K562 (cell line): Measurements from ENCODE around the gene BCL2L12. TPM values are rescaled to one million over a fixed set of nuclear protein-coding genes. Genes with fewer than 3 reads are reported as not detected.

Experiments used
- ATAC-seq: fragments of 200-7000 bp; cut with Tn5 transposase; 3 replicates; pipeline ENCODE4 v1.9.1; 2020; ENCODE audit warnings: moderate library complexity
- BruUV-seq: library from RNA; stranded (reverse); fragments of 400-500 nt; replicated peaks from 2 replicates; lab custom pipeline; 2021; lab: Mats Ljungman, UMichigan
- CTCF ChIA-PET: fragments of 300-600 bp; formaldehyde crosslinking; extraction: SDS; loops from one replicate; lab custom pipeline; 2021; ENCODE audit warnings: low intra/inter-chr PET ratio; lab: Yijun Ruan, JAX
- POLR2A ChIA-PET: fragments of 300-600, 350-650 bp; sonication (Branson Sonifier 250); formaldehyde crosslinking; extraction: SDS; loops from one replicate; lab custom pipeline; 2021; ENCODE audit warnings: antibody characterized with exemption, inconsistent platforms; lab: Yijun Ruan, JAX
- DNase-seq, 4 experiments: peaks; one replicate each; pipeline versions ENCODE4 v3.0.0 to v3.0.0-alpha.2; 2011 to 2018; ENCODE audit warnings: low spot score in 3 of 4, mixed read lengths in 3 of 4; ENCODE audit errors: extremely low read depth in 1 of 4
- FAIRE-seq: peaks from 2 replicates; lab custom pipeline; 2011; peaks lifted over from hg19 to GRCh38; lab: Jason Lieb, UNC
- H2AFZ ChIP-seq: 2 replicates; pipeline ENCODE4 v1.6.0; 2011; ENCODE audit warnings: low read depth, low read length, control low read depth, inconsistent platforms
- H3K27ac ChIP-seq: fragments of 200-600 bp; 3 replicates; pipeline ENCODE4 v1.8.0; 2011; ENCODE audit warnings: low read depth, mild to moderate bottlenecking, control low read depth, inconsistent platforms, low read length, moderate library complexity, mixed read lengths; ENCODE audit errors: extremely low read depth
- H3K27me3 ChIP-seq, 2 experiments: fragments of 300-600 bp in 1 of 2; 2 replicates in 1 of 2; 3 replicates in 1 of 2; pipeline versions ENCODE4 v1.6.0 to v1.8.0; 2011; ENCODE audit warnings: inconsistent platforms in 2 of 2, low read length in 2 of 2, mild to moderate bottlenecking in 1 of 2, mixed read lengths in 1 of 2, moderate library complexity in 1 of 2; ENCODE audit not compliant: control insufficient read depth in 2 of 2, insufficient read depth in 2 of 2
- H3K36me3 ChIP-seq: fragments of 300-600 bp; 3 replicates; pipeline ENCODE4 v1.8.0; 2011; ENCODE audit warnings: mild to moderate bottlenecking, low read length, inconsistent platforms; ENCODE audit not compliant: control insufficient read depth, insufficient read depth
- H3K4me1 ChIP-seq, 2 experiments: fragments of 200-600 bp in 1 of 2; replicated peaks in 1 of 2; 2 replicates in 1 of 2; 3 replicates in 1 of 2; pipeline versions ENCODE4 v1.5.1 to v1.8.0; 2011; ENCODE audit warnings: inconsistent platforms in 2 of 2, low read length in 2 of 2, mild to moderate bottlenecking in 1 of 2, mixed read lengths in 1 of 2, moderate library complexity in 1 of 2; ENCODE audit not compliant: control insufficient read depth in 2 of 2, insufficient read depth in 2 of 2
- H3K4me2 ChIP-seq: 2 replicates; pipeline ENCODE4 v1.6.1; 2011; ENCODE audit warnings: low read length, control low read depth, inconsistent platforms, mixed read lengths; ENCODE audit not compliant: insufficient read depth
- H3K4me3 ChIP-seq: fragments of 200-600 bp; sonication (generic), shearing (Covaris generic); 2 replicates; pipeline ENCODE4 v1.5.1; 2016; ENCODE audit warnings: control low read depth, inconsistent platforms
- H3K79me2 ChIP-seq: fragments of 200-600 bp; 3 replicates; pipeline ENCODE4 v1.8.0; 2011; ENCODE audit warnings: low read length, inconsistent platforms; ENCODE audit not compliant: control insufficient read depth, insufficient read depth
- H3K9ac ChIP-seq, 2 experiments: 2 replicates each; pipeline versions ENCODE4 v1.6.0 to v1.6.1; 2011; ENCODE audit warnings: low read depth in 2 of 2, low read length in 2 of 2, control low read depth in 1 of 2, inconsistent platforms in 1 of 2, mild to moderate bottlenecking in 1 of 2, mixed read lengths in 1 of 2; ENCODE audit not compliant: insufficient read depth in 1 of 2
- H3K9me1 ChIP-seq: one replicate; pipeline ENCODE4 v1.6.0; 2011; ENCODE audit warnings: inconsistent platforms, mild to moderate bottlenecking, low read length, moderate library complexity; ENCODE audit not compliant: control insufficient read depth, insufficient read depth
- H3K9me3 ChIP-seq: replicated peaks from 2 replicates; pipeline ENCODE4 v1.5.1; 2011; ENCODE audit warnings: low read depth, low read length, inconsistent platforms; ENCODE audit not compliant: control insufficient read depth, insufficient read depth
- H4K20me1 ChIP-seq: replicated peaks from 2 replicates; pipeline ENCODE4 v1.6.1; 2011; ENCODE audit warnings: low read length, inconsistent platforms, mixed read lengths; ENCODE audit not compliant: control insufficient read depth, insufficient read depth
- REST ChIP-seq, 2 experiments: fragments of 450-650 bp; formaldehyde crosslinking in 1 of 2; IDR thresholded peaks; 2 replicates each; pipeline versions ENCODE4 v1.4.0 to v1.6.1; 2014 to 2020; ENCODE audit warnings: mild to moderate bottlenecking in 2 of 2, borderline replicate concordance in 1 of 2, low read depth in 1 of 2
- SMARCB1 ChIP-seq: IDR thresholded peaks from 2 replicates; pipeline ENCODE4 v1.6.1; 2011; ENCODE audit warnings: improper control_type of control experiment, low read depth; ENCODE audit not compliant: insufficient read length
- WGBS: fragments of 100-300 bp; shearing (Covaris generic); methylation state at CpG from one replicate; pipeline ENCODE4 v1.1.6; 2016; ENCODE audit warnings: low coverage, mixed read lengths; ENCODE audit not compliant: insufficient coverage; ENCODE audit errors: missing lambda C conversion rate; 5-methylcytosine and 5-hydroxymethylcytosine counted together
- in situ Hi-C: fragments of 300-500 bp; cut with MboI; formaldehyde crosslinking; loops from 4 replicates; pipeline ENCODE4 v1.15.0; 2018; ENCODE audit warnings: inconsistent platforms, mixed read lengths
- intact Hi-C: fragments of 100-400 bp; cut with micrococcal nuclease; formaldehyde crosslinking; loops from 2 replicates; pipeline ENCODE4 v1.14.2; 2022
- polyA plus RNA-seq, 8 experiments: library from polyadenylated mRNA; depleted of rRNA in 4 of 8; stranded (reverse) in 5 of 8; unstranded in 3 of 8; fragments of >200 nt; fragmentation: Nextera tagmentation in 2 of 8; fragmentation: Illumina TruSeq in 1 of 8; extraction: Ambion mirVana in 2 of 8; extraction: Trizol in 1 of 8; gene quantifications; 2 replicates each; pipeline versions ENCODE4 v1.2.1 to v1.2.3, GENCODE V29; 2011 to 2014; ENCODE audit warnings: inconsistent platforms in 1 of 8, missing spikeins in 1 of 8
- total RNA-seq, 7 experiments: library from RNA; depleted of rRNA in 6 of 7; stranded (reverse); fragments of >200 nt in 6 of 7; fragmentation: Illumina TruSeq in 2 of 7; extraction: Trizol in 2 of 7; gene quantifications; 2 replicates each; pipeline versions ENCODE4 v1.2.1 to v1.2.3, GENCODE V29; 2011 to 2021; ENCODE audit warnings: low replicate concordance in 1 of 7

Gene BCL2L12
- total and polyA plus RNA-seq, 9 of the 15 experiments (the other 6 are each of a cell fraction or from before 2014, with no cell fraction given) = 7.4 to 263 (median 81.2) TPM

GRCh38 chr19:49718511-49718910 lies 52.8 kb downstream of the BCL2L12 start:
- Histone ChIP-seq H3K27me3 (no peaks in the 10 kb centered on the region), H3K4me1 (peaks cover 8 to 9% of the 10 kb centered on the region in 2 experiments; a peak in 4 of 5 replicates), H3K36me3 (peaks cover 2% of the 10 kb centered on the region; the same call in 1 of the 3 replicates), H4K20me1 (no peaks in the 10 kb centered on the region), H3K9ac (peak overlapping the region; percentile 84 to 93; a peak in 3 of 4 replicates), H3K9me1 (no peaks in the 10 kb centered on the region), H3K27ac (peak overlapping the region; percentile 10; the same call in 1 of the 3 replicates), H3K4me2 (peak overlapping the region; percentile 77)
- intact Hi-C loops = loop anchor here (10.0 kb wide), 1 partner anchor 156 kb away; the partner anchor contains the start of genes AKT1S1 and TBC1D17
- CTCF ChIA-PET = no interaction called here
- 83% methylated on average over 8 of the region's 8 CpGs for WGBS
- BruUV-seq = no TSS peak
- in situ Hi-C loops = no loop called here
- no peak for FAIRE-seq
- POLR2A ChIA-PET = interaction anchor here (1.0 to 1.2 kb wide), 3 partner anchors 10 to 43 kb away, joined by 3 to 5 read pairs (median 4); no protein-coding TSS in a partner anchor
- TF ChIP-seq SMARCB1 (no peak), REST (IDR thresholded peaks at IDR 0.05; ENCODE audit: borderline replicate concordance) (peak; percentile 28; the same call in 1 of the 2 replicates), REST (CRISPR knock-in tag; IDR thresholded peaks at IDR 0.05; ENCODE audit: low read depth) (no peak)
- TF ChIP-seq, all 486 proteins: peak for 1
- Histone ChIP-seq H2AFZ (no peak overlapping the region), H3K4me3 (no peak overlapping the region), H3K79me2 (no peaks in the 10 kb centered on the region), H3K9me3 (no peaks in the 10 kb centered on the region)
- no peak for DNase-seq
- no peak for ATAC-seq
